GM21423 (cell line): ENCODE measurements around the gene TXLNB.

ENCODE experiments used
- ATAC-seq: cut with Tn5 transposase; IDR thresholded peaks from one replicate; pipeline ENCODE4 v1.9.1; 2021; ENCODE audit warnings: mild to moderate bottlenecking, moderate library complexity; ENCODE audit not compliant: unreplicated experiment

Gene TXLNB

GRCh38 chr6:139291813-139292619 lies at the start of gene TXLNB:
Gene TXLNB (minus strand): TSS chr6:139291998. CDS start chr6:139288899, 3,099 bp downstream.
- ATAC-seq = peak; percentile 69

- ATAC-seq = no peak
Measured at GRCh38 chr6:139341060-139341459, 49.3 kb upstream of the TXLNB start.

GRCh38 chr6:139338795-139339194 lies 47.0 kb upstream of the TXLNB start:
- no peak for ATAC-seq

- ATAC-seq = no peak
Measured at GRCh38 chr6:139337830-139338229, 46.0 kb upstream of the TXLNB start.

GRCh38 chr6:139337001-139337400 lies 45.2 kb upstream of the TXLNB start:
- no peak for ATAC-seq

GRCh38 chr6:139336488-139336887 lies 44.7 kb upstream of the TXLNB start:
- ATAC-seq = no peak

GRCh38 chr6:139335447-139336210 lies 43.8 kb upstream of the TXLNB start:
- no peak for ATAC-seq

- no peak for ATAC-seq
Measured at GRCh38 chr6:139334806-139335446, 43.1 kb upstream of the TXLNB start.

GRCh38 chr6:139330826-139331500 lies 39.2 kb upstream of the TXLNB start:
- no peak for ATAC-seq

GRCh38 chr6:139330306-139330705 lies 38.5 kb upstream of the TXLNB start:
- no peak for ATAC-seq

GRCh38 chr6:139329224-139329623 lies 37.4 kb upstream of the TXLNB start:
- ATAC-seq = no peak

- ATAC-seq = peak; percentile 35
Measured at GRCh38 chr6:139327038-139327437, 35.2 kb upstream of the TXLNB start.

GRCh38 chr6:139325686-139326085 lies 33.9 kb upstream of the TXLNB start:
- no peak for ATAC-seq

- ATAC-seq = peak; percentile 39
Measured at GRCh38 chr6:139325125-139325524, 33.3 kb upstream of the TXLNB start.

GRCh38 chr6:139324301-139324555 lies 32.4 kb upstream of the TXLNB start:
- no peak for ATAC-seq

- peak; percentile 49 for ATAC-seq
Measured at GRCh38 chr6:139323511-139324300, 31.9 kb upstream of the TXLNB start.

GRCh38 chr6:139320081-139320480 lies 28.3 kb upstream of the TXLNB start:
- ATAC-seq = no peak

- ATAC-seq = no peak
Measured at GRCh38 chr6:139316622-139317317, 25.0 kb upstream of the TXLNB start.

- ATAC-seq = no peak
Measured at GRCh38 chr6:139313784-139314545, 22.2 kb upstream of the TXLNB start.
